ENCODE measurements around the gene TTLL7.

TTLL7 gene

GRCh38 chr1:83822208-83822607 lies 176.7 kb downstream of the TTLL7 start:
- no peak for DNase-seq

- DNase-seq = no peak
These were observed 179.5 kb downstream of the TTLL7 start for GRCh38 chr1:83819436-83819835.

GRCh38 chr1:83818916-83819315 lies 180.0 kb downstream of the TTLL7 start:
- no peak for DNase-seq

GRCh38 chr1:83816836-83817235 lies 182.1 kb downstream of the TTLL7 start:
- no peak for DNase-seq

GRCh38 chr1:83815330-83815729 lies 183.6 kb downstream of the TTLL7 start:
- no peak for DNase-seq
